Fibroblast of pulmonary artery (primary cell): Measurements from ENCODE around the gene RBP4.

Experiments used
- DNase-seq: peaks from one replicate; pipeline ENCODE4 v3.0.0-alpha.2; 2010; ENCODE audit warnings: low read depth
- H3K4me3 ChIP-seq: replicated peaks from 2 replicates; pipeline ENCODE4 v1.5.1; 2011; ENCODE audit warnings: low read depth, mild to moderate bottlenecking, control low read depth, low read length, moderate library complexity
- CTCF ChIP-seq: IDR thresholded peaks from 2 replicates; pipeline ENCODE4 v1.5.1; 2011; ENCODE audit warnings: mild to moderate bottlenecking, control low read depth, low read length, inconsistent platforms; ENCODE audit errors: missing control alignments

Gene RBP4

GRCh38 chr10:93568105-93568390 is 33.0 kb downstream of the RBP4 start:
- no peak overlapping the region for H3K4me3 ChIP-seq
- no peak for DNase-seq
- no peak for TF ChIP-seq CTCF

DNA sequence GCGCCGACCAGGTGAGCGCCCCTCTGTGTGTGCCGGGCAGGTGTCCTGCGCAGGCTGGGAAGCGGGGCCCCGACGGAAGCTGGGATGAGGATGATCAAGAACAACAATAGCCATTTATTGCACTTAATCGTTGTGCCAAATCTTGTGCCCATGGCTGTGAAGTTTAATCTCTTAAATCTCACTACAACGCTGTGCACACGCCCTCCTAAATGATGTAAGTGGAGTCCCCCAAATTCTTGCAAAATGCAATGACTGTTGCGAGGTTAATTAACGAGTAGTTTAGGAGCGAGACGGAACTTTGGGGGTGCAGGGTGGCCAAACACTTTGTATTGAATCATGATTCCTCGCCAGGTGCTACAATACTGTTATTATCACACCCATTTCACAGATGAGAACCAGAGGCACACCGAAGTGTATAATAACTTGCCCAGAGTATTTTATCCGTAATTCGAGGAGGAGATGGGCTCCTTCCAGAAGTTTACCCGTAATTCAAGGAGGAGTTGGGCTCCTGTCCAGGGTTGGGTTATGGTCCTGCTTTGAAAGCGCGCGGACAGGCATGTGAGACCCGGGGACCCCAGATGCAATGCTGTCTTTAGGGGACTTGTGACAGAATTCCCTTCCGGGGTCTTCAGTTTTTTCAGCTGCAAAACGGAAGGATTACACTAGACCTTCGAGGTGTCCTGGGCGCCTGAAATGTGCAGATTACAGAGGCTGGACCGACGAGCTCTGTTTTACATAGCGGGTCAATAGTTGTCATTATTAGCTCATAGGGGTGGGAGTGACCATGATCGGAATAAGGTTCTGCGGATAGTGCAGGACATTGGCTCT is 33.5 kb downstream of the RBP4 start:
- no peak for DNase-seq
- TF ChIP-seq CTCF = no peak
- H3K4me3 ChIP-seq = no peak overlapping the region

DNA sequence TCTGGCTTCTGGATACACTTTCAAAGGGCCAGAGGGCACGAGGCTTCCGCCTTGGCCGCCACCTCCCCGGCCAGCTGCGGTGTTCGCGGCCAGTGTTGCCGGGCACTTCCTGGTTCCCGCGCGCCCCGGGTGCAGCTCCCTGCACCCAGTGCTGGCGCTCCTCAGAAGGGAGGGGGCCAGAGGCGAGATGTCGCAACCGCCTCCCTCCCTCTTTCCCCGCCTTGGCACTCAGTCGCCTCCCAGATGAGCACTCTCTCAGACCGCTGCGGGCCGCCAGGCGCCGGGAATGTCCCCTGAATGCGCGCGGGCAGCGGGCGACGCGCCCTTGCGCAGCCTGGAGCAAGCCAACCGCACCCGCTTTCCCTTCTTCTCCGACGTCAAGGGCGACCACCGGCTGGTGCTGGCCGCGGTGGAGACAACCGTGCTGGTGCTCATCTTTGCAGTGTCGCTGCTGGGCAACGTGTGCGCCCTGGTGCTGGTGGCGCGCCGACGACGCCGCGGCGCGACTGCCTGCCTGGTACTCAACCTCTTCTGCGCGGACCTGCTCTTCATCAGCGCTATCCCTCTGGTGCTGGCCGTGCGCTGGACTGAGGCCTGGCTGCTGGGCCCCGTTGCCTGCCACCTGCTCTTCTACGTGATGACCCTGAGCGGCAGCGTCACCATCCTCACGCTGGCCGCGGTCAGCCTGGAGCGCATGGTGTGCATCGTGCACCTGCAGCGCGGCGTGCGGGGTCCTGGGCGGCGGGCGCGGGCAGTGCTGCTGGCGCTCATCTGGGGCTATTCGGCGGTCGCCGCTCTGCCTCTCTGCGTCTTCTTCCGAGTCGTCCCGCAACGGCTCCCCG is 34.4 kb downstream of the RBP4 start, which contains the start of gene FFAR4:
Gene FFAR4 (plus strand): TSS at position 231 of the 842 bp plus-strand sequence. CDS start 56 bp downstream, at position 287.
- TF ChIP-seq CTCF = no peak
- no peak within 1 kb of the TSS for H3K4me3 ChIP-seq
- DNase-seq = no peak

DNA sequence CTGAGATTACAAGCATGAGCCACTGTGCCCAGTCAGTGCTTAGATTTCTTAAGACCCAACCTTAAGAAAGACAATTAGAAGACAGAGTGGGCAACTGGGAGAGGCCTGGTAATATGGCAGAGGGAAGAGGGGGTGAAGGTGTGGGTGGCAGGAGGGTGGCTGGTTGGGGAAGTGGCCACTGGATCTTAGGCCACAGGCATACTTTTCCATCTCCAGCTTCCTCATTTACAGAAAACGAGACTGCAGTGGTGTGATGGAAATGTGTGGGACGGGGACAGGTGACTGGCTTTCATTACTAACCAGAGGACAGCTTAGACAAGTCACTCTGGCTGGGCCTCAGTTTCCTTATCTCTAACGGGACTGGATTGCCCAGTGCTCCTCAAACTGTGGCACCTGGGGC is 35.6 kb downstream of the RBP4 start:
- no peak for TF ChIP-seq CTCF
- no peak overlapping the region for H3K4me3 ChIP-seq
- DNase-seq = no peak

DNA sequence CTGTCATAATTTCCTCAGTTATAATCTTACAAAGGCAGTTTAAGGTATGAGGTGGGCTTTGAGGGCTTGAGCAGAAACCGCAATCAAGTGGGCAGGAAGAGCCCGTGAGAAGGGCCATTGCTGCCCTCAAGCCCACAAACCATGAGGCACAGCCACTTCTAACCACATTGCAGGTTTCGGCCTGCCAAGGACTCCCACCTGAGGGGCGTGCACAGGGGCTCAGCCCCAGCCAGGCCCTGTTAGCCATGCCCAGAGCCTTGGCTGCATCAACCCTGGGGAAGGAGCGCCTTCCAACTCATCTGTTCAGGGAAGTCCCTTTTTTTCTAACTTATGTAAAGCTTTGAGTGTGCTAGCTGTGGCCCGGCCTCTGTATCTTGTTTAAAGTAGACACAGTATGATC is 40.5 kb downstream of the RBP4 start:
- H3K4me3 ChIP-seq = no peak overlapping the region
- TF ChIP-seq CTCF = no peak

GRCh38 chr10:93559490-93559889 is 41.5 kb downstream of the RBP4 start:
- no peak overlapping the region for H3K4me3 ChIP-seq
- DNase-seq = no peak
- TF ChIP-seq CTCF = no peak

More for the DNA sequence above, 40.5 kb downstream of the RBP4 start:
- DNase-seq = no peak
